ENCODE measurements around the gene RAB3IL1.
A peak's percentile ranks its signal among the peaks of the same experiment; 100 is the strongest.

RAB3IL1 gene

DNA sequence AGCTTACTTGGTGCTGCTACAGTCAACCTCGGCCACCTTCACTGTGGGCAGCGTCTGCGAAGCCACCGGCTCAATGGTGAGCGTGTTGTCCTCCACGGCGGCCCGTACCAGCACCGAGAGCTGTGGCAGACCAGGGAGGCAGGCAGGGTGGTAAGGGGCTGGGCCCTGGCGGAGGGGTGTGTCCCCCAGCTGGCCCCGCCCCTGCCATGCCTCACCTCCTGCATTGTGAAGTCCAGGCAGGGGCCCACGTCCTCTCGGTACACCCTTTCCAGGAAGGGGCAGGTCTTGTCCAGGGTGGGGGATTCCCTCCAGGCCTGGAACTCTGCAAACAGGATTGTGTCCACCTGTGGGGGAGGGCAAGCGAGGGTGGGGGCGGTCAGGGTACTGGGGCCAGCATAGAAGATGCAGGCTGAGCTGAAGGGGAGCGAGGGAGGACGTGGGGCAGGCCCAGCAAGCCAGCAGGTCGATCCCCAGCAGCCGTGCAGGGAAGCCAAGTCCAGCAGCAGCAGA, 12.8 kb downstream of the RAB3IL1 start:
- DNase-seq (ENCODE audit: low read depth): no peak

DNA sequence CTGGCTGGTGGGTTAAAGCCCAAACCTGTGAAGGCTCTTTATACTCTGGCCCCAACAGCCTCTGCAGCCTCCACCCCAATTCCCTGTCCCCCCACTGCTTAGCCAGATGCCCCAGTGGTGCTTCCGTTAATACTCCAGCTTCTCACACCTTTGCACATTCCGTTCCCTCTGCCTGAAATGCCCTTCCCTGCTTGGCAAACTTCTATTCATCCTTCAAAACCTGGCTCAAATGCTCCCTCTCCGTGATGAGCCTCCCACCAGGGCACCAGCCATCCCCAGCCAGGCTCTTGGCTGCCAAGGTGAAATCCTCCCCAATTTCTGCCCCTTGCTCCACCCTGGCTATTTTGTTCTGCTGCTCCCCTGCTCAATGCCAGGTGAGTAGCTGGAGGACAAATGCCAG, 13.5 kb downstream of the RAB3IL1 start:
- no peak for DNase-seq (ENCODE audit: low read depth)

DNA sequence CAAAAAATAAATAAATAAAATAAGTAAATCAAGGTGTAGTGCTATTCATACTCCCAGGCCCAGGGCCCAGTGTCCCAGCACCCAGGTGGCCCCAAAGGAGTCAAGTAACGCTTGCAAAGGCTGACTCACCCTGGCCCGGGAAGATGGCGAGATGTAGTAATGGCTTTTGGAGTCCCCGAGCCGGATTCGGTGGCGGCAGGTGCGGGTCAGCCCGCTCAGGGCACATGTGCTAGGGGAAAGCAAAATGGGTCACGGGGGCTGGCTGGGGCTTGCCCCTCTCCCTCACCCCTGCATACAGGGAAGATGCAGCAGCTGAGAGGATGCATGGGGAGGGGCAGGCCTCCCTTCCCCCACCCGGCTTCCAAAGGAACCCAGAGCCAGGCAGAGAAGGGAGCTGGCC, 15.1 kb downstream of the RAB3IL1 start:
- DNase-seq (ENCODE audit: low read depth): no peak

DNA sequence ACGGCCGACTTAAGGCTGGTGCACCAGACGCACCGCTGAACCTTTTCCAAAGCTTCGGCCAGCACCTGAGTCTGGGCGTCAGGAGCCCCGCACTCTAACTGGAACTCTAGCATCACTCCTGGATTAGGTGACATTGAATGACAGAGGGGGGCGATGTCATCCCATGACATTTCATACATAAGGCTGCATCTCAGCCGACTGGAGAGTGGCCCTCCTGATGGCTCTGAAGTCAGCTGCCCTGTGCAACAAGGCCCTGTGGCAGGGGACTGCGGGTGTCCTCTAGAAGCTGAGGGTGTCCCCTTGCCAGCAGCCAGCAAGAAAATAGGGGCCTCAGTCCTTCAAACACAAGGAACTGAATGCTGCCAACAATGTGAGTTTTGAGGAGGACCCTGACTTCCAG, 16.0 kb downstream of the RAB3IL1 start:
- DNase-seq (ENCODE audit: low read depth): no peak

DNA sequence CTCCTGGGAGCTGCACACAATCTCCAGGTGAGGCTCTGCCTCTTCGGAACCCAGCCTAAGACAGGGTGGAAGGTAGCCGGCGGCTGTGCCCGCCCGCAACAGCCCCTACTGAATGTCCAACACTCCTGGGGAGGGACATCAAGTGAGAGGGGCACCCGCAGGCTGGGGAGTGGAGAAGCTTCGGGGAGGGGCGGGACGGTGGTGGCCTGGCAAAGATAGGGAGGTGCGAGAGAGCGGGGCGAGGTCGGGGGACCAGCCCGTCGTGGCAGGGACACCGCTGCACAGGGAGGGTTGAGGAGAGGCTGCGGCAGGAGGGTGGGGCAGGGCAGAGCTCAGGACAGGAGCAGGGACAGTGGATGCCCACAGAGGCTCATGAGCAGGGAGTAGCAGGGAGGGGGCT, 17.1 kb downstream of the RAB3IL1 start:
- no peak for DNase-seq (ENCODE audit: low read depth)

DNA sequence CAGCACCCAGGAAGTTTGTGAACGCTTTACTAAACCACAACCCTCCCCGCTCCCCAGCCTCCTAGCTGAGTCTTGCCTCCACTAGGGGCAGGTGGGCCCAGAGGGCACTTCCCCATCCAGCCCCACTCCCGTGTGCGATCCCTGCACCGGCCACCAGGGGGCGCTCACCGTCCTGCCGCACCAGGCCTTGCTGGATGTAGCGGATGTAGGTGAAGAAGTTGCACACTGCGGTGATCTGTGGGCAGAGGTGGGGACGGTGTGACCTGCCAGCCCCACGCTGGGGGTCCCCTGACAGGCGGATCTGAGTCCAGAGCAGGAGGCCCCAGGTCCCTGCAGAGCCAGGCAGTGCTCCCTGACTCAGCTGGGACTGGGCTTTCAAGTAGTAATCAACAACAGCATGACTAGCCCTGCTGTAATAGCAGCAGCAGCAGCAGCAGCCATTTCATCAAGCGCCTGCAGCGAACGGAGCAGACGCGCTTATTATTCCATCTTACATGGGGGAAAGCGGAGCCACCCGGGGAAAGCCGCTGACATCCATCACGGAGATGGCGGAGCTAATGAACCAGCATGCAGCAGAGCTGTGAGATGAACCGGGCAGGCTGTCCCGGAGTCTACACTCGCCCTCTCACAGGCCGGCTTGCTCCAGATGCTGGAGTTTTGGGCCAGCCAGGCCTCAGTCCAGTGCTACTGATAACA, 18.1 kb downstream of the RAB3IL1 start:
- DNase-seq (ENCODE audit: low read depth): peak; percentile 15

DNA sequence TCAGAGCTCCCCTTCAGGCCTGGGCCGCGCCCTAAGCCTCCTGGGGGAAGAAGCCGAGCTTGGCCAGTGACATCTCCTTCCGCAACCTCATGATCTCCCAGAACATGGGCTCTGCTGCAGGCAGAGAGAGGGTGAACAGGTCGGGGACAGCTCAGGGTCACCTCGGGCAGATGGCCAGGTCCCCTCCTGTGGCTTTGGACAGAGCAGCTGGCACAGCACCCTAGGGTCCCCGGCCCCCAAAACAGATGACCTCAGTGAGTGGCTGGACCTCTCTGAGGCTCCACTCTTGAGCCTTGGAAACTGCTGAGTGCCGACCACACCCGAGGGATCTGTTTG, 19.2 kb downstream of the RAB3IL1 start:
- no peak for DNase-seq (ENCODE audit: low read depth)

DNA sequence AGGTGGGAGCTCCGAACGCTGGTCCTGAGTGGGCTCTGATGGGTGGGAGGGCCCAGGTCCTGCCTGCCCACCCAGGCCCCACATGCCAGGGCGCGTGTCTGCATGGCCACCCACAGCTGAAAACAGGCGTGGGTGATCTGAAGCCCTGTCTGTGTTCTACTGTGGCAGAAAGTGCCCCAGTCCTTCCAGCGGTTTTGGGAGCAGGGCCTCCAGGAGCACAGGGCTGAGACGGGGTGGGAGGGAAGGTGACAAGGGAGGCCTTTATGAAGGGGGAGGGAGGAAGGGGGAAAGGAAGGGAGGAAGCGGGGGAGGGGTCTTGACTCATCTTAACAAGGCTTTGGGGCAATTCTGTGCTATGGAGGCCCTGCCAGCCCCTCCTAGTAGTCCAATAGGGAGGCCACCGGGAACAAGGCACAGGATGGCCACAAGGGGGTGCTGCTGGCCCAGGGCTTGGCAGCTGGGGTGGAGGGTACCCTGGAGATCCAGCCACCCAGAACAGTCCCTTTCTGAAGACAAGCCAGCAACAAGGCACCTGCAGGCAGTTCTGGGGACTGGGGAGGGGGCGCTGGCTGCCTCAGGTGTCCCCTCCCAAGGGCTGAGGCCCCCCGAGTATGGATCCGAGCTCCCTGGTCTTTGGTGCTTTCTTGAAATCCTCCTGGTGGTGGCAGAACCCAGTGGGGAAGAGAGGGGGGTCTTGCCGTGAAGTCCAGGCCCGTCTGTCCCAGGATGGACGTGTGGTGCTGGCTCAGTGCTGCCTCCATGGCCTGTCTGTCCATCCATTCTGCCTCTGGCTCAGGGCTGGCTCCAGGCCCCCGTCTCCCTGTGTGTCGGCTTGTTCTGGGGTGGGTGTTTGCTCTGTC, 19.7 kb downstream of the RAB3IL1 start:
- DNase-seq (ENCODE audit: low read depth): no peak

DNA sequence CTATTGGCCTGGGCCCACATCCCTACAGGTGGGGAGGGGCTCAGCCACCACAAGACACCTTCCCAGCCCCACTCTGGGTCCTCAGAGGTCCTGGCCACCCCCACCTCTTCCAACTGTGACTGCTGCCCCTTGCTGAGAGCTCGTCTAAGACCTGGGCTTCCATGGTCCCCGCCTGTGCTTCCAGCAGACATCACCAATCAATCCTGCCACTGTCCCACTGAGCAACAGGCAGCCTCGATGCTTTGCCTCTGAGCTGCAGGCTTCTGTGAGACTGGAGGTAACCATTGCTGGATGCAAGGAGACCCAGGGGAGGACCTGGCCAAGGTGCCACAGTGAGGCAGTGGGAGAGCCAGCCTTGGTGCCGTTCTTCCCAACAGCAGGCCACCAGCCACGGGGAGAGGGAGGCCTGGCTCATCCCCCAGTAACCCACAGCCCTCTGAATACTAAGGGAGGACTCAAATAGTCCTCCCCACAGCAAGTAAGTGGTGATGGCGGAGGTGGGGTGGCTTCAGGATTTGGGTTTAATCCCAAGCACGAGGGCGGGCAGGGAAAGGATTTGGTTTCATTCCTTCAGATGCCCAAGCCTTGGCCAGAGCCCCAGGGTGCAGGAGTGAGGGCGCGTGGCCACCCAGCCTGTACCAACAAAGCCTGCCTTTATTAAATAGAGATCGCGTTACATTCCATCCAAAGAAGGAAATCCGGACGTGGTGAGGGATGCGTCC, 20.5 kb downstream of the RAB3IL1 start:
- DNase-seq (ENCODE audit: low read depth): no peak

DNA sequence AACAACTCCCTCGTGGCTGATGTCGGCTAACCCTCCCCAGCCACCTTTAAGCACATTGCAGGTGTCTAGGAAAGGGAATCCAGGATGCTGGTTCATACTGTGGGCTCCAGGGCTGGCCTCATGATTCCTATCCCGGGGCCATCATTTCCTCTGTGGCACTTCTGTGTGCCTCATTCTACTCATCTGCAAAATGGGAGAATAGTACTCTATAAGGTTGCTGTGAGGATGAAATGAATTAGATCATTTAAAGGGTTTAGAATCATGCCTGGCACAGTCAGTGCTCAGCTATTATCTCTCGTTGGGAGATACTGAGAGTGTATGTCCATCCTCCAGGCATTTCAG, 21.7 kb downstream of the RAB3IL1 start:
- no peak for DNase-seq (ENCODE audit: low read depth)

DNA sequence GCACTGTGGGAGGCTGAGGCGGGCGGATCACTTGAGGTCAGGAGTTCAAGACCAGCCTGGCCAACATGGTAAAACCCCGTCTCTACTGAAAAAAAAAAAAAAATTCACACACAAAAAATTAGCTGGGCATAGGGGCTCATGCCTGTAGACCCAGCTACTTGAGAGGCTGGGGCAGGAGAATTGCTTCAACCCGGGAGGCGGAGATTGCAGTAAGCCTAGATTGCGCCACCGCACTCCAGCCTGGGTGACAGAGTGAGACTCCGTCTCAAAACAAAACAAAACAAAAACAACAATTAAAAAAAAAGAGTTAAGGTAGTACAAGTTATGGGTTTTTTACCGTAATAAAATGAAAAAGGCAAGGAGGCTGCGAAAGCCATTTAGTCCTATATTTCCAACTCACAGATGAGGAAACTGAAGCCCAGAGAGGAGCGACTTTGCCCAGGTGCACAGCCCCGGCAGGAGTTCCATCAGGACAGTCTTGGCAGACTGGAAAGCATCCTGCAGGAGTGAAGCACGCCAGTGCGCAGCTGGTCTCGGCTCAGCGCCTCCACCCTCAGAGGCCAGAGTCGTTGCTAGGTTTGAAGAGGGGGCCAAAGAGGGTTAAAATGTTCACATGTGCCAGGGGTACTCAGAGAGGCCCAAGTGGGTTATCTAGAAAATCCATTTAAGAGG, 22.2 kb downstream of the RAB3IL1 start:
- no peak for DNase-seq (ENCODE audit: low read depth)

DNA sequence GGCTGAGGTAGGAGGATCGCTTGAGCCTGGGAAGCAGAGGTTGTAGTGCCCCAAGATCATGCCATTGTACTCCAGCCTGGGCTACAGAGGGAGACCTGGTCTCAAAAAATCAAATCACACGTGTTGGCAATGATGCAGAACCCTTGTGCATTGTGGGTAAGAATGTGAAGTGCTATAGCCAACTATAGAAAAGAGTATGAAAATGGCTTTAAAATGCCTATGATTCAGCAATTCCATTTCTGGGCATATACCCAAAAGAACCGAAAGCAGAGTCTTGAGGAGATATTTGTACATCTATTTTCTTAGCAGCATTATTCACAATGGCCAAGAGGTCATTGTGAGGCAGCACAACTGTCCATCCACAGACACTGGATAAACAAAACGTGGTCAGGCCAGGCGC, 23.4 kb downstream of the RAB3IL1 start:
- DNase-seq (ENCODE audit: low read depth): no peak

DNA sequence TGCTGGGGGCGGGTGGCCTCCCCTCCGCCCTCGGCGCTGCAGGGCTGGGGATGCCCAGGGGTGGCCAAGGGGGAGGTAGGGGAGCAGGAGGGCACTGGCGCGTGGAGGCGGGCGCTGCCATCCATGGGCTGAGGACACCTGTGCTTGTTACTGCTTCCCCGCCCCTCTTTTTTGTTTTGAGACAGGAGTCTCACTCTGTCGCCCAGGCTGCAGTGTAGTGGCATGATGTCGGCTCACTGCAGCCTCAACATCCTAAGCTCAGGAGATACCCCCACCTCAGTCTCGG, 25.3 kb downstream of the RAB3IL1 start:
- DNase-seq (ENCODE audit: low read depth): no peak

DNA sequence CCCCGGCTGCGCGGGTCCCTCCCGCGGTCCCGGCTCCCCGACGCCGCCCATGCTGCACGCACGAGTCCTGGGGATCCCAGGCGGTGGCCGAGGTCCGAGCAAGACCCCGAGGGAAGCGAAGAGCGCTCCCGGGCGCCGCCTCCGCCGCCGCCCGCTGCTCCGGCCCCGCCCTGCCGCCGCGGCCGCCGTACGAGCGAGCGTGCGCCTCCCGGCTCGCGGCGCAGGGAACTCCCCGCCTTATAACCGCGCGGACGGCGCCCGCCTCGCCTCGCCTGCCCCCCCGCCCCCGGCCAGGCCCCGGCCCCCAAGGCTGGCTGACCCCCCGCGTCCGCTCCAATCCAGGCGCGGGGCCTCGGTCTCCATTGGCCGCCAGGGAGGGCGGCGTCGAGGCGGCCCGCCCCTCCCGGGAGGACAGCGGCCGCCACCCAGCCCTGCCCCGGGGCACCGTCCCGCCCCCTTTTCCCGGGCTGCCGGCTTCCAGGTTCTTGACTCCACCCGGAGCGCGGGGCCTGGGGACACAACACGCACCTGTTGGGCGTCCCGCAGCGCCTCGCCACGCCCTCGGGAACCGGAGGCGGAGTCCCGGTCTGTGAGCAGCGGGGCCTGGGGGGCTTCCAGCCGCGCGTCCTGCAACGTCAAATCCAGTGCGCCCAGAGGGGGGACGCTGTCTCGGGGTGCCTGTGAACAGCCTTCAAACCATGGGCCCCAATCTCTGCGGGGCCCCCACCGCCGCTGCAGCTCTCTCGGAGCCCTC, 25.9 kb downstream of the RAB3IL1 start, which contains the start of gene FADS3:
Gene FADS3 (minus strand): TSS at position 215 of the 754 bp plus-strand sequence. CDS start 164 bp downstream, at position 51.
- DNase-seq (ENCODE audit: low read depth): peak; percentile 12

DNA sequence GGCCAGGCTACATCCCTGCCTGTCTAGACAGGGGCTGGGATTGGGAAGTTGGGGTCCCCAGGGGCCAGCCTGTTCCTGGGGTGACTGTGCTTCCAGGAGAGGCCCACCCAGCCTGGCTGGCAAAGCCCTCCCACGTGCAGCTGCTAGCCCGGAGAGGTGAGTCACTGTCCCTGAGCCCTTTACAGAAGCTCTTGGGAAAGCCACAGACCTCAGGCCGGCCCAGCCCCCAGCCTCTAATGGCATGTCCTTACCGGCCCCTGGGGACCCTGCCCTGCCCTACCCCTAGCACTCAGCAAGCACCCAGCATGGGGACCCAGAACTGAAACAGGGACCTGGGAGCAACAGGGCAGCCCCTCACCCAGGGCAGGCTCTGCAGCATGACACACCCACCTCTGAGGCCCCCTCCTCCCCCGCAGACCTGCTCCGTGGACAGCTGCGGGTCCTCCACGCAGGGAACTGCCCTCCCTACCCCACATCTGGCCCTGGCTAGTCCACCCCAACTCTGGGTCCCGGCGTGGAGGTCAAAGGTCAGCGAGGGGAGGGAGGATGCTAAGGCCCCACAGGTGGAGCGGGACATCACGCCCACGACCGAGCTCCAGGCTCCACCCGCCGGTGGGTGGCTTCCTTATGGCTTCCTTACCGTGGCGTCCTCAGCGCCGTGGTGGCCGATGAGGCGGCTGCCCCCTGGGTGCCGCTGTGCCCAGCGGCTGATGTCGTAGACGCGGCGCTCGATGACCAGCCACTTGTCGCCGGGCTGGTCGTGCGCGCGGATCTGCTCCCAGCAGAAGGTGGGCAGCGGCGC, 26.6 kb downstream of the RAB3IL1 start:
- DNase-seq (ENCODE audit: low read depth): peak; percentile 62

DNA sequence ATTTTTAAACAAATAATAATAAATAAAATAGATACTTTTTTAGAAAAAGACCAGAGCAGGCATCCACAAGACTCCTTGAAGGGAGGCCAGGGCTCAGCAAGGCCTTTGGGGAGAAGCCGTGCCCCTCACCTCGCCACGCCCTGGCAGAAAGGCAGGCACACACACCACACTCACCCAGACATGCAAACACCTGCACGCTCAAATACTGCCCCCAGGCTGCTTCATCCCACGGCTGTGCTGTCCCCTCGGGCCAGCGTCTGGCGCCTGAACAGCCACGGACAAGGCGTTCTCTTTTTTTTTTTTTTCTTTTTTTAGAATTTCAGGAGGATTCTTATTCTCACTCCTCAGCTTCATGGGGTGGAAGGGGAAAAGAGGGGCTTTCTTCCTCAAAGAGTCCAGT, 27.5 kb downstream of the RAB3IL1 start:
- no peak for DNase-seq (ENCODE audit: low read depth)

DNA sequence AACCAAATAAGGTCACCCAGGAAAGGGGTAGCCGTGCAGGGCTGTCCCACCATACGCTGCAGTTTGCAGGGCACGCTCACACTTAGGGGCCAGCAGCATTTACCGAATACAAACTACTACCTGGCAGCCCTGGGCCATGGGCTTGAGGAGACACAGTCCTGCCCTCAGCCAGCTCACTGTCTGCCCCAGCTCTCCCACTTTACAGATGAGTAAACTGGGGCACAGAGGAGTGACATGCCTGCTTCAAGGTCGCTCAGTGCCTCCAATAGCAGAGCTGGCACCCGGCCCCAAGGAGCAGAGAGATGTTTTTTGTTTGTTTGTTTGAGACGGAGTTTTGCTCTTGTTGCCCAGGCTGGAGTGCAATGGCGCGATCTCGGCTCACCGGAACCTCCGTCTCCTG, 28.8 kb downstream of the RAB3IL1 start:
- DNase-seq (ENCODE audit: low read depth): no peak

DNA sequence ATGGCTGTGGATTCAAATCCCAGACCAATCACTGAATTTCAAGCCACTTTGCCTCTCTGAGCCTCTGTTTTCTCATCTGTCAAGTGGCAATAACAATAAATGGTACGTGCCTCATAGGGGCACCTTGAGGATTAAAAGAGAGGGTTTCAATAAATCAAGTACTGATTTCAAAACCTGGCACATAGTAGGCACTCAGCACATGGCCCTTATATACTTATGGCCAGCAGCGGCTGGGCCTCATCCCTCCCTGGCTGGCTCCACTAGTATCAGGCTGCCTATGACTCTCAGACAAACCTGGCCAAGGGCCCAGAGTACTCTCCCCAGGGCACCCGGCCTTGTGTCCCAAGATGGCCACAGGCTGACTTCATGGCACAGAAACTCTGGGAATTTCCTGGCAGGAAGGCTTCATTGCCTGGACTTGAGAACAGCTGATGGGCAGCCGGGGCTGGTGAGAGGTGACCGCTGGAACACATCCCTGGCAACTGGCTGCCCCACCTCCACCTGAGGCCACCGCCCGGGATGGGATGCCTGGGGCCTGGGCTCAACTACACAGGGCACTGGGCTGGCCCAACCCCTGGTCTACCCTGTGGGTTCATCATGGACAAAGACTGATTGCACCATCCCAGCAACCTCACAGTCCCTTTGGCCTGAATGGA, 29.4 kb downstream of the RAB3IL1 start:
- peak; percentile 91 for DNase-seq (ENCODE audit: low read depth)

DNA sequence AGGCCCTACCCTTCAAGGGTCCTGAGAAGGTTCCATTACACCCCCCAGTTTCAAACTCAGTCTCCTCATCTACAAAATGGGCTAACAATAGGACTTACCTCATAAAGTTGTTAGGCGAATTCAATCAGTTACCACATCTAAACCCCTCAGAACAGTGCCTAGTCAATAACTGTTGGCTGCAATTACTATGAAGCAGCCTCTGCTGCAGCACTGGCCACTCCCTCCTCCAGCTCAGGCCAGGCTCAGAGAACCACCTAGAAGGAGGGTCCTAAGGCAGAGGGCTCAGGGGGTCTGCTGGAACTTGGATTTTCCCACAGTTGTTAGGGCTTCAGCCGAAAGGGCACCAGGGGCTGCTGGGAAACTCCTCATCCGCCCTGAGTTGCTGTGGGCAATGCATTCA, 30.7 kb downstream of the RAB3IL1 start:
- DNase-seq (ENCODE audit: low read depth): no peak

Measured in HS-27A (cell line).